IPS-15b (cell line): Measurements from ENCODE around the gene IGSF21.

Source experiments
- H3K27me3 ChIP-seq: one replicate; pipeline ENCODE4 v1.6.1; 2013; ENCODE audit warnings: low read length; ENCODE audit not compliant: control insufficient read depth, insufficient read depth
- H3K36me3 ChIP-seq: one replicate; pipeline ENCODE4 v1.6.1; 2013; ENCODE audit warnings: low read length; ENCODE audit not compliant: control insufficient read depth, insufficient read depth
- H3K4me1 ChIP-seq: one replicate; pipeline ENCODE4 v1.6.1; 2013; ENCODE audit warnings: mild to moderate bottlenecking, low read length; ENCODE audit not compliant: control insufficient read depth, insufficient read depth
- H3K4me3 ChIP-seq: one replicate; pipeline ENCODE4 v1.5.1; 2013; ENCODE audit warnings: low read depth, low read length
- H3K9ac ChIP-seq: one replicate; pipeline ENCODE4 v1.6.1; 2013; ENCODE audit warnings: low read depth, mild to moderate bottlenecking, low read length
- H3K9me3 ChIP-seq: one replicate; pipeline ENCODE4 v1.6.1; 2013; ENCODE audit warnings: mild to moderate bottlenecking, low read length; ENCODE audit not compliant: control insufficient read depth, insufficient read depth

The IGSF21 gene

GRCh38 chr1:18107369-18108298 lies at the start of gene IGSF21:
TSS of gene IGSF21 (plus strand) at chr1:18107798. CDS start at chr1:18108129, 331 bp downstream.
- Histone ChIP-seq H3K9me3 (no peaks in the 10 kb centered on the region), H3K9ac (no peak within 1 kb of the TSS), H3K36me3 (no peaks in the 10 kb centered on the region), H3K27me3 (peaks cover 65% of the 10 kb centered on the region), H3K4me1 (peaks cover 13% of the 10 kb centered on the region), H3K4me3 (peak within 1 kb of the TSS; percentile 61)

- Histone ChIP-seq H3K27me3 (no peaks in the 10 kb centered on the region), H3K9ac (no peak overlapping the region), H3K4me3 (no peak overlapping the region), H3K9me3 (no peaks in the 10 kb centered on the region), H3K36me3 (no peaks in the 10 kb centered on the region), H3K4me1 (no peaks in the 10 kb centered on the region)
Observed at GRCh38 chr1:18058206-18058921, 49.2 kb upstream of the IGSF21 start.

- no peaks in the 10 kb centered on the region for H3K4me1 ChIP-seq
- H3K4me3 ChIP-seq = no peak overlapping the region
- H3K27me3 ChIP-seq = no peaks in the 10 kb centered on the region
- no peaks in the 10 kb centered on the region for H3K9me3 ChIP-seq
- H3K9ac ChIP-seq = no peak overlapping the region
- H3K36me3 ChIP-seq = no peaks in the 10 kb centered on the region
Observed at GRCh38 chr1:18058981-18059605, 48.5 kb upstream of the IGSF21 start.

- Histone ChIP-seq H3K4me1 (no peaks in the 10 kb centered on the region), H3K9me3 (no peaks in the 10 kb centered on the region), H3K9ac (no peak overlapping the region), H3K27me3 (no peaks in the 10 kb centered on the region), H3K36me3 (no peaks in the 10 kb centered on the region), H3K4me3 (no peak overlapping the region)
Observed at GRCh38 chr1:18060366-18060765, 47.2 kb upstream of the IGSF21 start.

- Histone ChIP-seq H3K9ac (no peak overlapping the region), H3K4me1 (no peaks in the 10 kb centered on the region), H3K27me3 (no peaks in the 10 kb centered on the region), H3K36me3 (no peaks in the 10 kb centered on the region), H3K4me3 (no peak overlapping the region), H3K9me3 (no peaks in the 10 kb centered on the region)
Observed at GRCh38 chr1:18062185-18062584, 45.4 kb upstream of the IGSF21 start.

GRCh38 chr1:18064534-18064933 lies 43.1 kb upstream of the IGSF21 start:
- Histone ChIP-seq H3K36me3 (no peaks in the 10 kb centered on the region), H3K4me1 (no peaks in the 10 kb centered on the region), H3K9me3 (no peaks in the 10 kb centered on the region), H3K4me3 (no peak overlapping the region), H3K27me3 (no peaks in the 10 kb centered on the region), H3K9ac (no peak overlapping the region)

GRCh38 chr1:18066576-18066975 lies 41.0 kb upstream of the IGSF21 start:
- H3K36me3 ChIP-seq = no peaks in the 10 kb centered on the region
- no peak overlapping the region for H3K9ac ChIP-seq
- H3K4me1 ChIP-seq = no peaks in the 10 kb centered on the region
- H3K9me3 ChIP-seq = no peaks in the 10 kb centered on the region
- H3K27me3 ChIP-seq = no peaks in the 10 kb centered on the region
- no peak overlapping the region for H3K4me3 ChIP-seq

GRCh38 chr1:18069903-18070302 lies 37.7 kb upstream of the IGSF21 start:
- H3K36me3 ChIP-seq = no peaks in the 10 kb centered on the region
- H3K27me3 ChIP-seq = no peaks in the 10 kb centered on the region
- H3K4me1 ChIP-seq = no peaks in the 10 kb centered on the region
- no peak overlapping the region for H3K4me3 ChIP-seq
- H3K9me3 ChIP-seq = no peaks in the 10 kb centered on the region
- no peak overlapping the region for H3K9ac ChIP-seq

- Histone ChIP-seq H3K4me1 (no peaks in the 10 kb centered on the region), H3K9ac (no peak overlapping the region), H3K4me3 (no peak overlapping the region), H3K9me3 (no peaks in the 10 kb centered on the region), H3K36me3 (no peaks in the 10 kb centered on the region), H3K27me3 (no peaks in the 10 kb centered on the region)
Observed at GRCh38 chr1:18072066-18072465, 35.5 kb upstream of the IGSF21 start.

- Histone ChIP-seq H3K4me3 (no peak overlapping the region), H3K9me3 (no peaks in the 10 kb centered on the region), H3K27me3 (no peaks in the 10 kb centered on the region), H3K9ac (no peak overlapping the region), H3K4me1 (no peaks in the 10 kb centered on the region), H3K36me3 (no peaks in the 10 kb centered on the region)
Observed at GRCh38 chr1:18073066-18073642, 34.4 kb upstream of the IGSF21 start.

GRCh38 chr1:18077657-18078215 lies 29.9 kb upstream of the IGSF21 start:
- no peaks in the 10 kb centered on the region for H3K36me3 ChIP-seq

More at GRCh38 chr1:18077657-18078215, 29.9 kb upstream of the IGSF21 start:
- H3K4me1 ChIP-seq = no peaks in the 10 kb centered on the region
- no peaks in the 10 kb centered on the region for H3K27me3 ChIP-seq
- H3K9ac ChIP-seq = no peak overlapping the region
- H3K9me3 ChIP-seq = no peaks in the 10 kb centered on the region
- no peak overlapping the region for H3K4me3 ChIP-seq
